GM23338 (cell line): ENCODE data around the gene PCCB. TPM values are rescaled to one million over a fixed set of nuclear protein-coding genes. Genes with fewer than 3 reads are reported as not detected.

Experiments used
- ATAC-seq: fragments of 200-7000 bp; cut with Tn5 transposase; 3 replicates; pipeline ENCODE4 v1.9.1; 2020
- DNase-seq: peaks from one replicate; pipeline ENCODE4 v3.0.0-alpha.2; 2015; ENCODE audit warnings: low spot score
- H2AFZ ChIP-seq: fragments of 200-600 bp; sonication (generic); 2 replicates; pipeline ENCODE4 v1.8.0; 2016; ENCODE audit warnings: antibody characterized with exemption, mild to moderate bottlenecking, moderate library complexity
- H3F3A ChIP-seq: fragments of 200-600 bp; sonication (generic); replicated peaks from 2 replicates; pipeline ENCODE4 v1.8.0; 2017; ENCODE audit warnings: antibody characterized with exemption, mixed run types, low read depth
- H3K27ac ChIP-seq: fragments of 200-600 bp; sonication (generic); 2 replicates; pipeline ENCODE4 v1.6.1; 2016; ENCODE audit warnings: low read depth
- H3K27me3 ChIP-seq: fragments of 200-600 bp; sonication (generic); 2 replicates; pipeline ENCODE4 v1.8.0; 2016; ENCODE audit warnings: mild to moderate bottlenecking, mixed run types, moderate library complexity; ENCODE audit not compliant: insufficient read depth
- H3K36me3 ChIP-seq: fragments of 200-600 bp; sonication (generic); 2 replicates; pipeline ENCODE4 v1.8.0; 2016; ENCODE audit warnings: mild to moderate bottlenecking; ENCODE audit not compliant: insufficient read depth
- H3K4me1 ChIP-seq: fragments of 200-600 bp; sonication (generic); 2 replicates; pipeline ENCODE4 v1.8.0; 2016; ENCODE audit warnings: mild to moderate bottlenecking, moderate library complexity; ENCODE audit not compliant: insufficient read depth
- H3K4me2 ChIP-seq: fragments of 200-600 bp; sonication (generic); 2 replicates; pipeline ENCODE4 v1.7.1; 2017; ENCODE audit warnings: mixed run types
- H3K4me3 ChIP-seq: fragments of 200-600 bp; sonication (generic); 2 replicates; pipeline ENCODE4 v1.6.1; 2016; ENCODE audit warnings: mixed run types
- H3K79me2 ChIP-seq: fragments of 200-600 bp; sonication (generic); replicated peaks from 2 replicates; pipeline ENCODE4 v1.8.0; 2017; ENCODE audit warnings: mild to moderate bottlenecking; ENCODE audit not compliant: insufficient read depth
- H3K9me2 ChIP-seq: fragments of 200-600 bp; sonication (generic); 2 replicates; pipeline ENCODE4 v1.8.0; 2017; ENCODE audit not compliant: insufficient read depth
- H4K20me1 ChIP-seq: fragments of 200-600 bp; sonication (generic); replicated peaks from 2 replicates; pipeline ENCODE4 v1.8.0; 2017; ENCODE audit warnings: mild to moderate bottlenecking; ENCODE audit not compliant: insufficient read depth
- H3K27ac Mint-ChIP-seq: 2 replicates; pipeline ENCODE4 v1.8.0; 2020; ENCODE audit warnings: inconsistent platforms, mild to moderate bottlenecking, moderate library complexity, mixed read lengths
- H3K27me3 Mint-ChIP-seq: 3 replicates; pipeline ENCODE4 v1.8.0; 2022; ENCODE audit warnings: low read depth, mild to moderate bottlenecking, moderate library complexity, mixed read lengths, inconsistent platforms; ENCODE audit not compliant: insufficient read depth, poor library complexity
- H3K36me3 Mint-ChIP-seq: 3 replicates; pipeline ENCODE4 v1.8.0; 2021; ENCODE audit warnings: low read depth, mild to moderate bottlenecking, inconsistent platforms, moderate library complexity, mixed read lengths
- H3K4me1 Mint-ChIP-seq: 3 replicates; pipeline ENCODE4 v1.8.0; 2020; ENCODE audit warnings: mild to moderate bottlenecking, inconsistent platforms, mixed read lengths
- H3K4me3 Mint-ChIP-seq: 3 replicates; pipeline ENCODE4 v1.8.0; 2021; ENCODE audit warnings: moderate library complexity, mild to moderate bottlenecking, inconsistent platforms, mixed read lengths
- H3K9me3 Mint-ChIP-seq: 3 replicates; pipeline ENCODE4 v1.8.0; 2020; ENCODE audit warnings: moderate library complexity, mild to moderate bottlenecking, inconsistent platforms, mixed read lengths
- CREB1 ChIP-seq: fragments of 250-450 bp; sonication (Bioruptor Pico); IDR thresholded peaks from 2 replicates; pipeline ENCODE4 v1.5.0; 2020; ENCODE audit warnings: low read depth, mild to moderate bottlenecking, moderate library complexity
- CTCF ChIP-seq, 2 experiments: fragments of 200-600 bp in 1 of 2; sonication (generic) in 1 of 2; conservative IDR thresholded peaks; 2 replicates each; pipeline versions ENCODE4 v1.5.1 to v1.6.1; 2016 to 2017; ENCODE audit warnings: antibody characterized with exemption in 2 of 2, low read depth in 2 of 2, mild to moderate bottlenecking in 2 of 2, moderate library complexity in 1 of 2
- ETS1 ChIP-seq: IDR thresholded peaks from 2 replicates; pipeline ENCODE4 v1.6.1; 2016; ENCODE audit warnings: antibody characterized with exemption
- EZH2 ChIP-seq: fragments of 200-600 bp; sonication (generic); IDR thresholded peaks from one replicate; pipeline ENCODE4 v1.8.0; 2017; ENCODE audit warnings: antibody characterized with exemption, mild to moderate bottlenecking, low read depth; ENCODE audit not compliant: unreplicated experiment
- EZH2phosphoT487 ChIP-seq: fragments of 200-600 bp; sonication (generic); IDR thresholded peaks from one replicate; pipeline ENCODE4 v1.8.1; 2018; ENCODE audit warnings: antibody characterized with exemption; ENCODE audit not compliant: unreplicated experiment
- JUNB ChIP-seq: IDR thresholded peaks from one replicate; pipeline ENCODE4 v1.6.1; 2016; ENCODE audit warnings: antibody characterized with exemption; ENCODE audit not compliant: unreplicated experiment
- NANOG ChIP-seq: IDR thresholded peaks from 2 replicates; pipeline ENCODE4 v1.6.1; 2016; ENCODE audit warnings: antibody characterized with exemption, borderline replicate concordance
- POLR2AphosphoS5 ChIP-seq: IDR thresholded peaks from 2 replicates; pipeline ENCODE4 v1.6.1; 2016; ENCODE audit warnings: antibody characterized with exemption, low read depth
- STAT1 ChIP-seq: IDR thresholded peaks from one replicate; pipeline ENCODE4 v1.6.1; 2016; ENCODE audit warnings: antibody characterized with exemption; ENCODE audit not compliant: unreplicated experiment
- ZNF114 ChIP-seq: fragments of 250-450 bp; sonication (Bioruptor Pico); IDR thresholded peaks from 2 replicates; pipeline ENCODE4 v1.5.0; 2020; ENCODE audit warnings: mild to moderate bottlenecking, moderate library complexity
- ZNF331 ChIP-seq: fragments of 250-450 bp; sonication (Bioruptor Pico); IDR thresholded peaks from 2 replicates; pipeline ENCODE4 v1.5.0; 2020; ENCODE audit warnings: low read depth, mild to moderate bottlenecking, moderate library complexity
- polyA plus RNA-seq: library from polyadenylated mRNA; unstranded; fragments of >200 nt; fragmentation: Nextera tagmentation; extraction: Ambion mirVana; gene quantifications from 2 replicates; pipeline ENCODE4 v1.2.1, GENCODE V29; 2016
- total RNA-seq: library from RNA; depleted of rRNA; stranded (reverse); fragments of >200 nt; shearing (Covaris generic); gene quantifications from 2 replicates; pipeline ENCODE4 v1.2.3, GENCODE V29; 2014
- TF ChIP-seq, protein P1 (sequence below): fragments of 250-450 bp; sonication (Bioruptor Pico); IDR thresholded peaks from 2 replicates; pipeline ENCODE4 v1.5.0; 2020; ENCODE audit warnings: mild to moderate bottlenecking, moderate library complexity
- TF ChIP-seq, protein P2 (sequence below): IDR thresholded peaks from one replicate; pipeline ENCODE4 v1.6.1; 2018; ENCODE audit warnings: antibody characterized with exemption; ENCODE audit not compliant: unreplicated experiment

Gene PCCB
- total and polyA plus RNA-seq, 2 experiments from 2014 or later: 42.7 to 76.8 TPM

DNA sequence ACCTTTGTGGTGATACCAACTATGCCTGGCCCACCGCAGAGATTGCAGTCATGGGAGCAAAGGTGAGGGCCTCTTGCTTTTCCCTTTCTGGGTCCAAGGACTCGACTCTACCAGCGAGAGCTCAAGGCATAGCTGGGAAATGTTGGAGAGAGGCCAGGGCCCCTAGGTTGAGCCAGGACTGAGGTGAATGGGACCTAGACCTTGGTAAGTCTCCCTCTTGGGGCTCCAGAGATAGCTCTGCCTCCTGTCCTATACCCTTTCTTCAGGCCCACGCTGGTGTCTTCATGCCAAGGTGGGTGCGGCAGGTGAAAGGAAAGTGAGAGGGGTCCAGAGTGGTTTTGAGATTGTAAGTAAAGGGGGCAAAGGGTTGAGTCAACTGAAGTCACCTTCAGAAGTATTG, 77.5 kb downstream of the PCCB start:
- Histone ChIP-seq H3K9me2 (no peaks in the 10 kb centered on the region), H3F3A (no peaks in the 10 kb centered on the region), H3K27me3 (no peaks in the 10 kb centered on the region), H2AFZ (no peak overlapping the region), H3K36me3 (no peaks in the 10 kb centered on the region), H3K4me2 (no peak overlapping the region), H3K27ac (no peak overlapping the region), H3K79me2 (no peaks in the 10 kb centered on the region), H3K4me1 (no peaks in the 10 kb centered on the region), H4K20me1 (no peaks in the 10 kb centered on the region; the same call in 1 of the 2 replicates), H3K4me3 (no peak overlapping the region)
- no peak for DNase-seq
- H3K9me3 Mint-ChIP-seq: peaks cover 7% of the 10 kb centered on the region; the same call in 2 of the 3 replicates
- no peak for ATAC-seq
- H3K27me3 Mint-ChIP-seq: no peaks in the 10 kb centered on the region
- no peak overlapping the region for H3K4me3 Mint-ChIP-seq
- no peaks in the 10 kb centered on the region for H3K4me1 Mint-ChIP-seq
- H3K36me3 Mint-ChIP-seq: peaks cover 55% of the 10 kb centered on the region
- no peak for TF ChIP-seq CREB1 (CRISPR knock-in tag)
- no peak for TF ChIP-seq STAT1
- TF ChIP-seq, protein P1, sequence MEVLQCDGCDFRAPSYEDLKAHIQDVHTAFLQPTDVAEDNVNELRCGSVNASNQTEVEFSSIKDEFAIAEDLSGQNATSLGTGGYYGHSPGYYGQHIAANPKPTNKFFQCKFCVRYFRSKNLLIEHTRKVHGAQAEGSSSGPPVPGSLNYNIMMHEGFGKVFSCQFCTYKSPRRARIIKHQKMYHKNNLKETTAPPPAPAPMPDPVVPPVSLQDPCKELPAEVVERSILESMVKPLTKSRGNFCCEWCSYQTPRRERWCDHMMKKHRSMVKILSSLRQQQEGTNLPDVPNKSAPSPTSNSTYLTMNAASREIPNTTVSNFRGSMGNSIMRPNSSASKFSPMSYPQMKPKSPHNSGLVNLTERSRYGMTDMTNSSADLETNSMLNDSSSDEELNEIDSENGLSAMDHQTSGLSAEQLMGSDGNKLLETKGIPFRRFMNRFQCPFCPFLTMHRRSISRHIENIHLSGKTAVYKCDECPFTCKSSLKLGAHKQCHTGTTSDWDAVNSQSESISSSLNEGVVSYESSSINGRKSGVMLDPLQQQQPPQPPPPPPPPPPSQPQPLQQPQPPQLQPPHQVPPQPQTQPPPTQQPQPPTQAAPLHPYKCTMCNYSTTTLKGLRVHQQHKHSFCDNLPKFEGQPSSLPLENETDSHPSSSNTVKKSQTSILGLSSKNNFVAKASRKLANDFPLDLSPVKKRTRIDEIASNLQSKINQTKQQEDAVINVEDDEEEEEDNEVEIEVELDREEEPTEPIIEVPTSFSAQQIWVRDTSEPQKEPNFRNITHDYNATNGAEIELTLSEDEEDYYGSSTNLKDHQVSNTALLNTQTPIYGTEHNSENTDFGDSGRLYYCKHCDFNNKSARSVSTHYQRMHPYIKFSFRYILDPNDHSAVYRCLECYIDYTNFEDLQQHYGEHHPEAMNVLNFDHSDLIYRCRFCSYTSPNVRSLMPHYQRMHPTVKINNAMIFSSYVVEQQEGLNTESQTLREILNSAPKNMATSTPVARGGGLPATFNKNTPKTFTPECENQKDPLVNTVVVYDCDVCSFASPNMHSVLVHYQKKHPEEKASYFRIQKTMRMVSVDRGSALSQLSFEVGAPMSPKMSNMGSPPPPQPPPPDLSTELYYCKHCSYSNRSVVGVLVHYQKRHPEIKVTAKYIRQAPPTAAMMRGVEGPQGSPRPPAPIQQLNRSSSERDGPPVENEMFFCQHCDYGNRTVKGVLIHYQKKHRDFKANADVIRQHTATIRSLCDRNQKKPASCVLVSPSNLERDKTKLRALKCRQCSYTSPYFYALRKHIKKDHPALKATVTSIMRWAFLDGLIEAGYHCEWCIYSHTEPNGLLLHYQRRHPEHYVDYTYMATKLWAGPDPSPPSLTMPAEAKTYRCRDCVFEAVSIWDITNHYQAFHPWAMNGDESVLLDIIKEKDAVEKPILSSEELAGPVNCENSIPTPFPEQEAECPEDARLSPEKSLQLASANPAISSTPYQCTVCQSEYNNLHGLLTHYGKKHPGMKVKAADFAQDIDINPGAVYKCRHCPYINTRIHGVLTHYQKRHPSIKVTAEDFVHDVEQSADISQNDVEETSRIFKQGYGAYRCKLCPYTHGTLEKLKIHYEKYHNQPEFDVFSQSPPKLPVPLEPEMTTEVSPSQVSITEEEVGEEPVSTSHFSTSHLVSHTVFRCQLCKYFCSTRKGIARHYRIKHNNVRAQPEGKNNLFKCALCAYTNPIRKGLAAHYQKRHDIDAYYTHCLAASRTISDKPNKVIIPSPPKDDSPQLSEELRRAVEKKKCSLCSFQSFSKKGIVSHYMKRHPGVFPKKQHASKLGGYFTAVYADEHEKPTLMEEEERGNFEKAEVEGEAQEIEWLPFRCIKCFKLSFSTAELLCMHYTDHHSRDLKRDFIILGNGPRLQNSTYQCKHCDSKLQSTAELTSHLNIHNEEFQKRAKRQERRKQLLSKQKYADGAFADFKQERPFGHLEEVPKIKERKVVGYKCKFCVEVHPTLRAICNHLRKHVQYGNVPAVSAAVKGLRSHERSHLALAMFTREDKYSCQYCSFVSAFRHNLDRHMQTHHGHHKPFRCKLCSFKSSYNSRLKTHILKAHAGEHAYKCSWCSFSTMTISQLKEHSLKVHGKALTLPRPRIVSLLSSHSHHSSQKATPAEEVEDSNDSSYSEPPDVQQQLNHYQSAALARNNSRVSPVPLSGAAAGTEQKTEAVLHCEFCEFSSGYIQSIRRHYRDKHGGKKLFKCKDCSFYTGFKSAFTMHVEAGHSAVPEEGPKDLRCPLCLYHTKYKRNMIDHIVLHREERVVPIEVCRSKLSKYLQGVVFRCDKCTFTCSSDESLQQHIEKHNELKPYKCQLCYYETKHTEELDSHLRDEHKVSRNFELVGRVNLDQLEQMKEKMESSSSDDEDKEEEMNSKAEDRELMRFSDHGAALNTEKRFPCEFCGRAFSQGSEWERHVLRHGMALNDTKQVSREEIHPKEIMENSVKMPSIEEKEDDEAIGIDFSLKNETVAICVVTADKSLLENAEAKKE: no peak
- TF ChIP-seq ETS1: no peak
- no peak for TF ChIP-seq EZH2phosphoT487
- no peak for TF ChIP-seq POLR2AphosphoS5
- no peak for TF ChIP-seq EZH2
- no peak for TF ChIP-seq ZNF114 (CRISPR knock-in tag)
- TF ChIP-seq NANOG: no peak
- TF ChIP-seq CTCF (conservative IDR thresholded peaks at IDR 0.05; ENCODE audit: low read depth in 2 of 2): no peak
- TF ChIP-seq JUNB: no peak
- no peak for TF ChIP-seq ZNF331 (CRISPR knock-in tag)
- TF ChIP-seq, protein P2, sequence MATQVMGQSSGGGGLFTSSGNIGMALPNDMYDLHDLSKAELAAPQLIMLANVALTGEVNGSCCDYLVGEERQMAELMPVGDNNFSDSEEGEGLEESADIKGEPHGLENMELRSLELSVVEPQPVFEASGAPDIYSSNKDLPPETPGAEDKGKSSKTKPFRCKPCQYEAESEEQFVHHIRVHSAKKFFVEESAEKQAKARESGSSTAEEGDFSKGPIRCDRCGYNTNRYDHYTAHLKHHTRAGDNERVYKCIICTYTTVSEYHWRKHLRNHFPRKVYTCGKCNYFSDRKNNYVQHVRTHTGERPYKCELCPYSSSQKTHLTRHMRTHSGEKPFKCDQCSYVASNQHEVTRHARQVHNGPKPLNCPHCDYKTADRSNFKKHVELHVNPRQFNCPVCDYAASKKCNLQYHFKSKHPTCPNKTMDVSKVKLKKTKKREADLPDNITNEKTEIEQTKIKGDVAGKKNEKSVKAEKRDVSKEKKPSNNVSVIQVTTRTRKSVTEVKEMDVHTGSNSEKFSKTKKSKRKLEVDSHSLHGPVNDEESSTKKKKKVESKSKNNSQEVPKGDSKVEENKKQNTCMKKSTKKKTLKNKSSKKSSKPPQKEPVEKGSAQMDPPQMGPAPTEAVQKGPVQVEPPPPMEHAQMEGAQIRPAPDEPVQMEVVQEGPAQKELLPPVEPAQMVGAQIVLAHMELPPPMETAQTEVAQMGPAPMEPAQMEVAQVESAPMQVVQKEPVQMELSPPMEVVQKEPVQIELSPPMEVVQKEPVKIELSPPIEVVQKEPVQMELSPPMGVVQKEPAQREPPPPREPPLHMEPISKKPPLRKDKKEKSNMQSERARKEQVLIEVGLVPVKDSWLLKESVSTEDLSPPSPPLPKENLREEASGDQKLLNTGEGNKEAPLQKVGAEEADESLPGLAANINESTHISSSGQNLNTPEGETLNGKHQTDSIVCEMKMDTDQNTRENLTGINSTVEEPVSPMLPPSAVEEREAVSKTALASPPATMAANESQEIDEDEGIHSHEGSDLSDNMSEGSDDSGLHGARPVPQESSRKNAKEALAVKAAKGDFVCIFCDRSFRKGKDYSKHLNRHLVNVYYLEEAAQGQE: no peak
- H3K27ac Mint-ChIP-seq: no peak overlapping the region
